Posterior vena cava (tissue), 2 donors: ENCODE results near the gene CSHL1. TPM values are rescaled to one million over a fixed set of nuclear protein-coding genes. Genes with fewer than 3 reads are reported as not detected.
A peak's percentile ranks its signal among the peaks of the same experiment; 100 is the strongest.

Experiments used
- DNase-seq: peaks from one replicate; pipeline ENCODE4 v3.0.0-alpha.2; 2020; ENCODE audit warnings: low spot score
- intact Hi-C, 2 donors: fragments of 100-400 bp; cut with DNase I; formaldehyde crosslinking; loops; one replicate each; pipeline versions ENCODE4 v1.14.1 to v1.14.2; 2022 to 2023
- long read RNA-seq, 2 donors: library from polyadenylated mRNA; unstranded; transcript quantifications; one replicate each; pipeline ENCODE4 v2.0.0, GENCODE V29; 2020 to 2021
- total RNA-seq, 2 donors: library from RNA; stranded (reverse); fragmentation: NEBNext Ultra II Directional; extraction: Animal tissue kit (Norgen Biotek cat#: 25700); gene quantifications; one replicate each; pipeline ENCODE4 v1.2.1, GENCODE V29; 2021
- donor health status: DM: yes; HTN: yes; CAD: no.
- donor health status: DM: yes; HTN: yes; CAD: no.

The CSHL1 gene
- total RNA-seq = not detected
- long read RNA-seq, donor 1 = 0 reads
- long read RNA-seq, donor 2 = 0 reads

DNA sequence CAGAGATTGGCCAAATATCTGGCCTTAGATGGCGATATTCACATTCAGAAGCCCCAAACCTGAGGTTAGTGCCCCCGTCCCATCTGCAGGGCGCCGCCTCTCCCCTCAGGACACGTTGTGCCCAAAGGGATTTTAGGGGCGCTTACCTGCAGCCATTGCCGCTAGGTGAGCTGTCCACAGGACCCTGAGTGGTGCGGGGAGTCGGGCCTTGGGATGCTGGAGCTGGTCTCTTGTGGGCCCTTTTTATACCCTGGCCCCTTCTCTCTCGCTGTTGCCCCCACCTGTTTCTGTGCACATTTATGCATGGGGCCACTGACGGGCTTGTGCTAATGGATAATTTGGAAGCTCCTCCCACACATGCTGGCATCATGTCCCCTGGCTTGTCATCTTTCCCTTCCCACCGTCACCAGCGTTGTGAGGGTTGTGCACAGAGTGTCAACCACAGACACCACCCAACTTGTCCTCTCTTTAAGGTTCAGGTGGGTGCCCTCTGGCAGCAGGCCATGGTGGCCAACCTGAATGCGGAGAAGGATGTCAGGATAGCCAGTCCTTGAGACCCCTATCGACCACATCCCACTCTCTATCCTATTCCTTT is at the start of gene CSHL1:
Gene CSHL1 (minus strand): TSS at position 218 of the 595 bp plus-strand sequence. CDS start 62 bp downstream, at position 156.
- intact Hi-C loops = loop anchor here in 1 of 2 donors (10.0 kb wide), 2 partner anchors 114 to 224 kb away; partner anchors contain the start of genes ERN1 and ICAM2

DNA sequence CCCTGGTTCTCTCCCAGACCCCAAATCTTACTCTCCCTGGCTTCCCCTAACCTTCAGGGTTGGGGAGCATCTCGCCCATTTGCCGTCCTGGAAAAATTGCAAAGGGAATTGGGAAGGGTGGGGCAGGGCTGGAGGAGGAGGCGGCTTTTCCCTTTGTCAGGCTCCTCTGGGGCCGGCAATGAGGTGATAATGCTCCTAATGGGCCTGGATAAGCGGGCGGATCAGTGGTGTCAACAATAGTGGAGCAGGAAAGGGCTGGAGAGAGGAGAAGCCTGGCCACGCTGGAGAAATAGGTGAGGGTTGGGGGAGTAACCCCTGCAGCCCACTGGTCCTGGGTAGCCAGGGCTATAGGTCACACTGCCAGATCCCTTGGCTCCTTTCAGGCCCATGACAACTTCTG is 49.4 kb upstream of the CSHL1 start:
- no peak for DNase-seq
- intact Hi-C loops = no loop called here

More for the DNA sequence above, at the start of gene CSHL1:
- DNase-seq = peak; percentile 61

DNA sequence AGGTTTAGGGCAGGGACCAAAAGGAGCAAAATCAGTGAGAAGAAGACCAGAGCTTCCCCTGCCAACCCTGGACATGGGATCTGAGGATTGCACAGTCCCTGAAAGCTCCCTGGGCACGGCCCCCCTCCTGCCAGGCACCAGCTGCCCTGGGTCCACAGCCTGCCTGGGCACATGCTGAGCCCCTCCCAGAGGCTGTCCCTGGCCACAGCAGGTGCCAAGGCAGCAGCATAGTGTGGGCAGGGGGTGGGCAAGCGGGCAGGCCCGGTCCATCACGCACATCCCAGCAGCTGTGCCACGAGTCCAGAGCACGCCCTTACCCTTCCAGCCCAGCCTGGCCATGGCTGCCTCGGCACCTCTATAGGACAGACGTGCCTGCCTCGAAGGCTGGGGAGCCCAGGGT is 48.9 kb upstream of the CSHL1 start:
- no peak for DNase-seq
- intact Hi-C loops = no loop called here

DNA sequence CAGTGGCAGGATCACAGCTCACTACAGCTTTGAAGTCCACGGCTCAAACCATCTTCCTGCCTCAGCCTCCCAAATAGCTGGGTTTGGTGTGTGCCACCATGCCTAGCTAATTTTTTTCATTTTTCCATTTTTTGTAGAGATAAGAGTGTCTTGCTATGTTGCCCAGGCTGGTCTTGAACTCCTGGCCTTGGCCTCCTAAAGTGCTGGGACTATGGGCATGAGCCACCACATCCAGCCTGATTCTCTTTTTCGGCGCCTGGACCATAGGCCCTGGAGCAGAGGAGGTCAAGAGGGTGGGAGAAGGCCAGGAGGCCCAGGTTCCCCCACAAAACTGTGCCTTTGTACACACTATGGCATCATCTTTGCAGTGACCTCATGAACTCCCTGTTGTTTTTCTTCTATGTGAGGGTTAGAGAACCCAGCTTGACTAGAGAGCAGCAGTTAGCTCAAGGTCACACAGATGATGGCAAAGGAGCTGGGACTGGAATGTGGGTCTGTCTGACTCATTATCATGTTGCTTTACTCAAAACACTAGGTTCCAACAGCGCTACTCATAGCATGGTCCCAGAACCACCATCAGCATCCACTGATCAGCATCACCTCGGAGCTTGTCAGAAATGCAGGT is 45.4 kb upstream of the CSHL1 start:
- no peak for DNase-seq
- intact Hi-C loops = no loop called here

DNA sequence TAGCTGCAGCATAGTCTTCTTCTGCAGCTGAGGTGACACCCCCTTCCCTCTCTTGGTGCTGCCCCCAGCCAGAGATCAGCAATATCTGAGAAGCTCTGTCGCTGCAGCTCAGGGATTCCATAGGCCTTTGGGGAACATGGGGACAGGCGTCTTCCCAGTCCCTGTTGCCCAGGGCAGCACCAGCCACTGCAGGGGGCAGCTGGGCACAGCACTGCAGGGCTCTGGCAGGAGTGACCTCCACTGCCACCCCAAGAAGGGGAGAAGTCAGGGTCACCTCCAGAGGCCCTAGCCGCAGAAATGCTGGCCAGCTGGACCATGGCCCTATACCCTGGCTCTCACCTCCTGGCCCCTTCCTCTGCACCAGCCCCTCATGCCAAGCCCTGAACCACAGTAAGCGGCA is 44.7 kb upstream of the CSHL1 start:
- intact Hi-C loops = no loop called here

DNA sequence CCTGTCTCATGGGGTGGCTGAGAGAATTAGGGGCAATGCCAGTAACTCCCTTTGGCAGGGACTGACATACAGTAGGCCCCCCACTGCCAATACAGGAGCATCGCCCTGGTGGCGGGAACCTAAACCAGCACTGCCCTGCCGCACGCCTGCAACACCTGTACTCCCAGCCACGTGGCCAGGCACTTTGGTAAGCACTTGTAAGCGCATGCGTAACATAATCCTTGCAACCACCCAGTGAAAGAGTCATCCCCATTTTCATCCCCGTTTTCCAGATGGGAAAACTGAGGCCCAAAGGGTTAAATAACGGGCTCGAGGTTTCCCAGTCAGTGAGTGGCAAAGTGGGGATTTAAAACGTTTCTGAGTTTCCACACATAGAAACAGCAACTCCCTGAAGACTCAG is 44.2 kb upstream of the CSHL1 start:
- intact Hi-C loops = no loop called here
- DNase-seq = no peak

More for the DNA sequence above, 44.7 kb upstream of the CSHL1 start:
- no peak for DNase-seq

DNA sequence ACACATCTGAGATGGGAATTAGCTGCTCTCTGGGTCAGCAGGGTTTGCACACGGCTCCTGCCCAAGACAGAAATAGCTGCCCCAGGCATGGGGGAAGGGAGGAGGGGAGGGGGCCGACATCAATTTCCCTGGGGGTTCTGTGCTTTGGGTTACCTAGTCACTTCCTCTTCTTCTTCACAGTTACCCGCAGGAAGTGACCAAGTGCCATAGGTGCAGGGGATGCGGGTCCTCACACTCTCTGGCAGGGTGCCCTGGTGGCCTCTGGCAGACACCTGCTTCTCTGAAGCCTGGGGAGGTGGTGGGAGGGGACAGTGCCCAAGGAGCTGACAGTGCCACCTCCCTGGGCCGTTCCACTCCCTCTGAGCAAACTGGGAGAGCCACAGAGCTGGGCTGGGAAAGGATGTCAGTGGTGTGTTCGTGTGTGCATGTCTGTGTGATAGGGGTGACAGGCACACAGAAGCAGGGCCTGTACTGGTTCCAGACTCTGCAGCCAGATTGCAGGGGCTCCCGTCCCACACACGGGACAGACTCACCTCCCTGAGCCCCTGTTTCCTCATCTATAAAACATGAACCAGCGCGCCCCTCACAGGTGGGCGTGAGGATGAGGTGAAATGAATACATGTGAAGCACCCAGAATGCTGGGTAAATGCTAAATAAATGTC is 43.5 kb upstream of the CSHL1 start:
- no peak for DNase-seq
- intact Hi-C loops = no loop called here

DNA sequence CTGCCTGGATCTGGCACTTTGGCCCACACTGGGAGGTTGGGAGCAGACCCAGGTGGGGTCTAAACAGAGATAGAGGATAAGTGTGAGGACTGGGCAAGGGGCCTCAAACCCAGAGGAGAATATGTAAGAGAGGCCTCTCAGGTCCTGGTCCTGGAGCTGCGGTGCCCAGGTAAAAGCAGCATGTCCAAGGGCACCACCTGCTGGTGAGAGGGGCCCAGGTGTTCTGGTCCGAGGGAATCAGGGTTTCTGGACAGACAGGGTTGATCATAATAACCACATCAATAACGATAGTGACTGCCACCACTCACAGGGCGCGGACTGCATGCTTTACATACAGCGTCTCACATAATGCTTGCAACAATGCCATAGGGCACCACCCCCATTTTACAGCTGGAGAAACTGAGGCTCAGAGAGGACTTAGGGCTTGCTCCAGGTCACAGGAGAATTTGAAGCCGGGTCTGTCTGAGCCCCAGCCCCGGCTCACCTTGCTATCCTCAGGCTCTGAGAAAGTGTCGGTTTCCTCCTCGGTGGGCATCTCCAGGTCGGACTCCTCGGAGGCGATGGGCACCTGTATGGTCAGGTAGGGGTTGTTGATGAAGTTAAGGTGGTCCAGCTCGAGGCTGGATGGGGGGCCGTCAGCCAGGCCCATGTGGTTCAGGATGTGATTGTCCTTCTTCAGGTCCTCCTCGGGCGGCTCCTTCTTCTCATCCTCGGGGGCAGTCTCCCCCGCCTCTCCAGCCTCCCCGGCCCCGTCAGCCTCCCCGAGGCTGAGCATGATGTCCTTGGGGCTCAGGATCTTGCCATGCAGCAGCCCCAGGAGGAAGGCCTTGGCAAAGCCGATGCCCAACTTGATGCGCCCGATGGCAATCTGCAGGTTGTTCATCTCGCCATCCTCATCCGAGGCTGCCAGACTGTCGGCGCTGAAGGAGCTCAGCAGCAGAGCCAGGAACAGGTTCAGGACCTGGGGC is 40.2 kb upstream of the CSHL1 start:
- no peak for DNase-seq
- intact Hi-C loops = loop anchor here in 1 of 2 donors (1.0 kb wide), 1 partner anchor 40 kb away; no protein-coding TSS in a partner anchor

DNA sequence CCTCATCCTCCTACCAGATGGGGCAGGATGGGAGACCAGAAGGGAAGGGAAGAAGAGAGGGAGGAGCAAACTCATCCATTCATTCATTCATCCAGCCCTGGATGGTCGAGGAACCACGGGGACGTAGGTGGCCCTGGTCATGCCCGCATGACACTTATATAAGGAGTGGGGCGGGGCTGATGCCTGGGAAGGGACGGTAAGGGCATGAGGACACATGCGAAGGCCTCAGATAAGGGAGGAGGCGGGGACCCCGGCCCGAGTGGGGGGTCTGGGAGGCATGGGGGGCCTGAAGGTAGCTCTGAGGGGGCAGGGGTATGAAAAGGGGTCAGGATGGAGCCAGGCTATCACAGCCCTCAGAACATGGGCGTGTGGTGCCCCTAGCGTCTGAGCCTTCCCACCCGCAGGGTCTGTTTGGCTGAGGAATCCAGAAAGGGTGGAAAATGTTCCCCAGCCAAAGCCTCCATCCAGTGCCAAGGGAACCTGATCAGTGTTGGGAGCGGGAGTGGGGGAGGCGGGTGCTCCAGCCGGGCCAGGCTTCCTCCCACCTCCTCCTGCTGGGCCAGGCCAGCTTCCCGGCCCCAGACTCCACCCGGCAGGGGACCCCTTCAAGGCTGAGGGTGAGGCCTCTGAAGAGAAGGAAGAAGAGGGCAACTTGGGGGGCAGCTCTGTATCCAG is 38.7 kb upstream of the CSHL1 start:
- intact Hi-C loops = no loop called here
- no peak for DNase-seq

DNA sequence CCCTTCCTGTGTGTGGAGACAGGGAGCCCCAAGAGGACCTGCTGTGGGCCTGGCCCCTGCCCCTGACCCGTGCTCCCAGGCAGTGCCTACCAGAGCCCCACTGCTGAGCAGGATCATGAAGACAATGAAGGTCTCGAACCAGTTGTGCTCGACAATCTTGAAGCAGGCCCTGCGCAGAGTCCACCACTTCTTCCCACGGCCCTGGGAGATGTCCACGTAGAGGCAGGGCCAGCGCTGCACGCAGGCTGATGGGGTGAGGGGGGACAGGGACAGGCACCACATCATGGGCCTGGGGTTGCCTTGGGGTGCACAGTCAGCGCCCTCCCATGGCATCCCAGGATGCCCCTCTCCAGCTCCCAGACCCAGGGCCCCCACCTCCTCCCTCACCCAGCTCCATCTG is 37.5 kb upstream of the CSHL1 start:
- DNase-seq = no peak
- intact Hi-C loops = no loop called here

DNA sequence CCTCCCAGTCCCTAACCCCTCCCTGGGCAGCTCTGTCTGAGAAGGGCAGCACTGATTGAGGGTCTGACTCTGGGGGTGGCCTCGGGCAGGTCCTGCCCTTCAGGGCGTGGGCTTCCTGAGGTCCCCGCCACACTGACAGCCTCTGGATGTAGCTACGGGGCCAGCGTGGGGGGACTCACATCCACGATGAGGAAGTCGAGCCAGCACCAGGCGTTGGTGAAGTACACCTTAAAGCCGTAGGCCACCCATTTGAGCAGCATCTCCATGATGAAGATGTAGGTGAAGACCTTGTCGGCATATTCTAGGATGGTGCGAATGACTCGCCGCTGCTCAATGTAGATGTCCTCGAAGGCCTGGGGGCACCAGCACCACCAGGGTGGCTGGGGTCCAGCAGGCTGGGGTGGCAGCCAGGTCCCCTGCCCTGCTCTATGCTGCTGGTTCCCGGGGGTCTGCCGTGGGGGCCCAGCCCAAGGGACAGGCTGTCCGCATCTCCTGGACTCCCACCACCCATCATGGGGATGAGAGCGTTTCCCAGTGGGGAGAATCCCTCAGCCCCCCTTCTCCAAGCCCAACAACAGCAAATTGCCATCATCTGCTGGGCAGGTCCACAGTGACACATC is 36.8 kb upstream of the CSHL1 start:
- intact Hi-C loops = no loop called here

DNA sequence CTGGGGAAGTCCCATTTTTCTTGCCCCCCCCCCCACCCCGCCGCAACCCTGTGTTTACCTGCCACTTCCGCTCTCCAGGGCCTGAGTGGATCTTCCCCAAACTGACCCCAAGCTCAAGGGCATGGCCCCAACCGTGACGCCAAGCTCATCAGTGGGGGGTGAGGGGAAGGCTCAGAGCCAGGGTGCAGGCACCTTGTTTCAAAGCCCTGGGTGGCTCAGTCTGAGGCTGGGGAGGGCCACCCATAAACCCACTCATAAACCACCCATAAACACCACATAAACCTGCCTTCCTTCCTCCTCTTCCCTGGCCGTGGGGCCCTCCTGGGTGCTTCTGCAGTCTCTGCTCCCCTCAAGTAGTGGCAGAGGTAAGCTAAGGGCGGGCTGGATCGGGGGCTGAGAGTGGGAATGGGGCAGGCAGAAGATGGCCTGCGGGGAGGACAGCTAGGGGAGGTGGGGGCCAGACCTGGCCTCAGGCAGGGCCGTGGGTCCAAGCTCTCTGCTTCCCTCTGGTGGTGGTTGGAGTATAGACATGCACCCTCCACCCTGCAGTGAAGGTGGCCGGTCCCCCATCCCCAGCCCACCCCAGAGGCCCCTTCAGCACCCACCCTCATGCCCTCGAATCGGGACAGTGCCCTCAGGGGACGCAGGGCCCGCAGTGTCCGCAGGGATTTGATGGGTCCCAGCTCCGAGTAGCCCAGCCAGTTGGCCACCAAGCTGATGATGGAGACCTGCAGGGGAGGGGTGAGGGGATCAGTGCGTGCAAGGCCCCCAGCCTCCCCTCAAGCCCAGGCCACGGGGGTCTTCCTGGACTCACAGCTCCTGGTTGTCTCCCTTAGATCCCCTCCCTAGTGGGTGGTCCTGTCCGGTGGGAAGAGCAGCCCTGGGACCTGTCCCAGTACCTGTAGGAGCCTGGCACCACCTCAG is 35.6 kb upstream of the CSHL1 start:
- intact Hi-C loops = no loop called here
- DNase-seq = no peak

More for the DNA sequence above, 36.8 kb upstream of the CSHL1 start:
- DNase-seq = no peak

DNA sequence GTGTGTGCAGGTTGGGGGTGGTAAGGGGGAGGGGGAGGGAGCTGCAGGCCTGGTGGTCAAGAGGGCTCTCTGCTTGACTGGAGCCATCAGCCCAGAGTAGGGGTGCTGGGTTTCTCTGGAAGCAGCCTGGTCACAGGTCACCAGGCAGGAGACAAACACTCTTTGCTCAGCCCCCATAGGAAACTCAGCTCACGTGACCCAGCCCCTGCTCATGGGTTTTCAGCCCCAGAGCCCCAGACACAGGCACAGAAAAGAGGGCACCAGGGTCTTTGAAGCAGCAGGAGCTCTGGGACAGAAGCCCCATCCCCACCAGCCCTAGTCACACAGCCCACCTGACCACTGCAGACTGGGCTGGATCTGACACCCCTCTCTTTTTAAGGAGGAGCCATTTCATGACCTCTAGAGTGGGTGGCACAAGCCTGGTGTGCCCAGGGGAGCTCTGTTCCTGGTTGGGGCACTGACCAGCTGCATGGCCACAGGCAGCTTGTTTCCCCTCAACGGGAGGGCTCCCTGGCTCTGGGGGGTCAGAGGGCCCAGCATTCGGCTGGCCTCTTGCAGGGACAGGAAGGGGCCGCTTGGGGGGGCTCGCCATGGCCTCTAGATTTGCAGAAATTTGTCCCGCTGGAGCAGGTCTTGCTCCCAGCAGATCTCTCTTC is 34.9 kb upstream of the CSHL1 start:
- intact Hi-C loops = no loop called here
- no peak for DNase-seq

DNA sequence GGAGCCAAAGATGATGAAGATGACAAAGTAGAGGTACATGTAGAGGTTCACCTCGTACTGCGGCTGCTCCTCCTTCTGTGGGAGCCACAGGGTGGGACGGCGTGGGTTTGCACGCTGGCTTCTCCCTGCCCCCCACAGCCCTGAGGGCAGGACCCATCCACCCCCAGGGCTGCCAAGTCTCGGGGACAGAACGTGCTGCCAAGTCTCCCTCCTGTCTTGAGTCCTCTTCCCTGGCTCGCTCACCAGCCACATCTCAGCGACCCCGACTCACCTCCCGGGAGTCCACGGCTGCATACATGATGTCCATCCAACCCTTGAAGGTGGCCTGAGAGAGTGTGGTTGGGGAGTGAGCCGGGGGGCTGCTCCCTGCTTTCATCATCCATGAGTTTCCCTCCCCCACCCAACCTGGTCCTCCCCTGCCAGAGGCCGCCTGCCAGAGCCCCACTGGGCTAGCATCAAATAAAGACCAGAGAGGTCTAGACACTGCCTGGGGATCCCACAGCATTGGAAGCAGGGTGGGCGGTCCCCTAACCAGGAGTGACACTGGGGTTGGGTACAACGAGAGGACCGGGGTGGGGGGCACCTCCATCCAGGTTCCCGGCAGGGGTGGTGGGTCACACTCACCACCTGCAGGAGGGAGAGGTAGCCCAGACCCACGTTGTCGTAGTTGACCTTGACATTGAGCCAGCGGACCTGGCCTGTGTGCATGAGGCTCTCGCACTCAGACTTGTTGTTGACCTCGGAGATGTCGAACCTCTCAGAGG is 33.9 kb upstream of the CSHL1 start:
- no peak for DNase-seq
- intact Hi-C loops = no loop called here

DNA sequence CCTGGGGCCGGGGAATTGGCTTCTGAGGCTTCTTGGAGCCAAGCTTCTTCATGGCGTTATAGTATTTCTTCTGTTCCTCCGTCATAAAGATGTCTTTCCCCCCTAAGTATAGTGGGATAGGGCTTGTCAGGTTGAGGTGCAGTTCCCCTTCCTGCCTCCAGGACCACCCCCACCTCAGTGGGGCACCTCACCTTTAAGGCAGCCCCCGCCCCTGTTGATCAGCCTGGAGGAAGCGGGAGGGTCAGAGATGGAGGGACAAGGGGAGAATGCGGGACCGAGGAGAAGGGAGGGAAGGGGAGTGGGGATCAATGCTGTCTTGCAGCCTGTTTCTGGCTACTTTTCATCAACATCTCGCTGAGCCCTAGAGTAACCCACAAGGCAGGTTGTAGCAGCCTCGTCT is 32.7 kb upstream of the CSHL1 start:
- DNase-seq = no peak
- intact Hi-C loops = no loop called here

DNA sequence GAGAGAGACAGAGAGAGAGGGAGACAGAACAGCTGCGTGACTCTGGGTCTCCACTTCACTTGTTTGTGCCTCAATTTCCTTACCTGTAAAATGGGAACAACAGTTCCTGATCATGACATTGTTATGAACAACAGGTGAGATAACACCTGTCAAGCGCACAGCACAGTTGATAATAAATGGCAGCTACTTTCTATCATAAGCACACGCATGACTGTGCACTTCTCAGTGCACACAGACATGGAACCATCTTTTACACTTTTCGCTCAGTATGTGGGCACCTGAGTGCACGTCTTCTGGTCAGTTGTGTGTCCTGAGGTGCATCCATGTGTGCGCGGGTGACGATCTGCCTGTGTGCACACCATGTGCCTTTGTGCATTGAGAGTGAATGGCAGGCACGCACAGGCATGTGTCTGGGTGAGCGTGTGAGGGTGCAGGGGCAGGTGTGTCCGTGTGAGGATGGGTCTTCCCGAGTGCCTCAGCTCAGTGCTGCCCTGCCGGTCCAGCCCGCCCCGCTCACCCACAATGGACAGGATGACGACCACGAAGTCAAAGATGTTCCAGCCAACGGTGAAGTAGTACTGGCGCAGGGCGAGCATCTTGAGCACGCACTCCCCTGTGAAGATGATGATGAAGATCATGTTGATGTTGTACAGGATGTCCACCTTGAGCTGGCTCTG is 31.4 kb upstream of the CSHL1 start:
- intact Hi-C loops = no loop called here
- no peak for DNase-seq
